ENCODE measurements around the gene GAGE12G.
"Not testable (repeated sequence)": the region's sequence is repeated elsewhere in the genome, so short reads cannot be mapped to it uniquely, and the experiment has no call there.

Gene GAGE12G, protein sequence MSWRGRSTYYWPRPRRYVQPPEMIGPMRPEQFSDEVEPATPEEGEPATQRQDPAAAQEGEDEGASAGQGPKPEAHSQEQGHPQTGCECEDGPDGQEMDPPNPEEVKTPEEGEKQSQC

GRCh38 chrX:49570100-49570499 is at the start of gene GAGE12G:
Gene GAGE12G (plus strand): TSS chrX:49570400. CDS start chrX:49571555, 1,155 bp downstream.
- H3K4me3 Mint-ChIP-seq; H3K27me3 Mint-ChIP-seq; H3K4me1 Mint-ChIP-seq (ENCODE audit: low read depth); H3K9me3 Mint-ChIP-seq; H3K36me3 Mint-ChIP-seq (ENCODE audit: low read depth); intact Hi-C loops (cut with micrococcal nuclease); H3K27ac Mint-ChIP-seq: not testable (repeated sequence)

- H3K27me3 Mint-ChIP-seq; H3K27ac Mint-ChIP-seq; H3K9me3 Mint-ChIP-seq; H3K36me3 Mint-ChIP-seq (ENCODE audit: low read depth); H3K4me1 Mint-ChIP-seq (ENCODE audit: low read depth); intact Hi-C loops (cut with micrococcal nuclease); H3K4me3 Mint-ChIP-seq: not testable (repeated sequence)
Measured at GRCh38 chrX:49531877-49532276, 38.3 kb upstream of the GAGE12G start, which contains the start of gene GAGE12C. Gene GAGE12C (plus strand): TSS chrX:49532177. CDS start chrX:49533332, 1,155 bp downstream.

DNA sequence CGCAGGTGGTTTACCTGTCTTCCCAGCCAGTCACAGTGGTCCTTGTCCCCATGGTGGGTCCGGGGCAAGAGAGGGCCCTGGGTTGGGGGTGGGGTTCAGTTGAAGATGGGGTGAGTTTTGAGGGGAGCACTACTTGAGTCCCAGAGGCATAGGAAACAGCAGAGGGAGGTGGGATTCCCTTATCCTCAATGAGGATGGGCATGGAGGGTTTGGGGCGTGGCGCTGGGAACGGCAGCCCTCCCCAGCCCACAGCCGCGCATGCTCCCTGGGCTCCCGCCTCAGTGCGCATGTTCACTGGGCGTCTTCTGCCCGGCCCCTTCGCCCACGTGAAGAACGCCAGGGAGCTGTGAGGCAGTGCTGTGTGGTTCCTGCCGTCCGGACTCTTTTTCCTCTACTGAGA is 28.8 kb upstream of the GAGE12G start, which contains the start of gene GAGE12D:
Gene GAGE12D, plus strand, starts transcription at position 301 of the 400 bp plus-strand sequence. CDS start 1,155 bp downstream, outside the sequence.
- H3K4me3 Mint-ChIP-seq; intact Hi-C loops (cut with micrococcal nuclease); H3K4me1 Mint-ChIP-seq (ENCODE audit: low read depth); H3K36me3 Mint-ChIP-seq (ENCODE audit: low read depth); H3K27me3 Mint-ChIP-seq; H3K27ac Mint-ChIP-seq; H3K9me3 Mint-ChIP-seq: not testable (repeated sequence)

DNA sequence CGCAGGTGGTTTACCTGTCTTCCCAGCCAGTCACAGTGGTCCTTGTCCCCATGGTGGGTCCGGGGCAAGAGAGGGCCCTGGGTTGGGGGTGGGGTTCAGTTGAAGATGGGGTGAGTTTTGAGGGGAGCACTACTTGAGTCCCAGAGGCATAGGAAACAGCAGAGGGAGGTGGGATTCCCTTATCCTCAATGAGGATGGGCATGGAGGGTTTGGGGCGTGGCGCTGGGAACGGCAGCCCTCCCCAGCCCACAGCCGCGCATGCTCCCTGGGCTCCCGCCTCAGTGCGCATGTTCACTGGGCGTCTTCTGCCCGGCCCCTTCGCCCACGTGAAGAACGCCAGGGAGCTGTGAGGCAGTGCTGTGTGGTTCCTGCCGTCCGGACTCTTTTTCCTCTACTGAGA is 19.2 kb upstream of the GAGE12G start, which contains the start of gene GAGE12E:
Gene GAGE12E, plus strand, starts transcription at position 301 of the 400 bp plus-strand sequence. CDS start 1,155 bp downstream, outside the sequence.
- intact Hi-C loops (cut with micrococcal nuclease); H3K27me3 Mint-ChIP-seq; H3K4me1 Mint-ChIP-seq (ENCODE audit: low read depth); H3K9me3 Mint-ChIP-seq; H3K4me3 Mint-ChIP-seq; H3K27ac Mint-ChIP-seq; H3K36me3 Mint-ChIP-seq (ENCODE audit: low read depth): not testable (repeated sequence)

GRCh38 chrX:49560542-49560941 is 9.7 kb upstream of the GAGE12G start, which contains the start of gene GAGE12F:
Gene GAGE12F (plus strand): TSS chrX:49560842. CDS start chrX:49561997, 1,155 bp downstream.
- H3K27me3 Mint-ChIP-seq; H3K36me3 Mint-ChIP-seq (ENCODE audit: low read depth); H3K9me3 Mint-ChIP-seq; H3K4me3 Mint-ChIP-seq; H3K27ac Mint-ChIP-seq; H3K4me1 Mint-ChIP-seq (ENCODE audit: low read depth); intact Hi-C loops (cut with micrococcal nuclease): not testable (repeated sequence)

DNA sequence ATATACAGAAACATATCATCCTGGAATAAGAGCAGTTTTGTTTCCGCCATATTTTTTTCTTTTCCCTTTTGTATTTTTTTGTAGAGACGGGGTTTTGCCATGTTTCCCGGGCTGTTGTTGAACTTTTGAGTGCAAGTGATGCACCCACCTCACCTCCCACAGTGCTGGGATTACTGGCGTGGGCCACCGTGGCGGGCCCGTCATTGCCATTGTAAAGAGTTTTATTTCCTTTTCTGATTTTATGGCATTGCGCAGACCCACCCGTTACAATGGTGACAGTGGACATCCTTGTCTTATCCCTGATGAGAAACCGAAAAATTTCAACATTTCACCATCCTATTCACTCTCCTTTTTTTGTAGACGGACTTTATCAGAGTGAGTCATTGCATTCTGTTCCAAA is 1.5 kb upstream of the GAGE12G start:
- H3K36me3 Mint-ChIP-seq (ENCODE audit: low read depth); H3K27ac Mint-ChIP-seq; H3K9me3 Mint-ChIP-seq; H3K4me1 Mint-ChIP-seq (ENCODE audit: low read depth); intact Hi-C loops (cut with micrococcal nuclease); H3K27me3 Mint-ChIP-seq; H3K4me3 Mint-ChIP-seq: not testable (repeated sequence)

DNA sequence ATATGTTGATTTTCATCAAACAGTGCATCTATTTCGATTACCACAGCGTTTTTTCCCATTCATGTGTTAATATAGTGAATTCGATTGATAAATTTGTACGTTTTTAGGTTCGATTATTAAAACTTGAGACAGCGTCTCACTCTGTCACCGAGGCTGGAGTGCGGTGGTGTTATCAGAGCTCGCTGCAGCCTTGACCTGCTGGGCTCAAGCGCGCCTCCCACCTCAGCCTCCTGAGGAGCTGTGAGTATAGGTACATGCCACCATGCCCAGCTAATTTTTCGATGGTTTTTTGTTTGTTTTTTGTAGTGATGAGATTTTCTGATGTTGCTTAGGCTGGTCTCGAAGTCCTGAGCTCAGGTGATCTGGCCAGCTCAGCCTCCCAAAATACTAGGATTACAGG is 1.0 kb upstream of the GAGE12G start:
- H3K4me3 Mint-ChIP-seq; H3K27ac Mint-ChIP-seq; intact Hi-C loops (cut with micrococcal nuclease); H3K9me3 Mint-ChIP-seq; H3K27me3 Mint-ChIP-seq; H3K4me1 Mint-ChIP-seq (ENCODE audit: low read depth); H3K36me3 Mint-ChIP-seq (ENCODE audit: low read depth): not testable (repeated sequence)

DNA sequence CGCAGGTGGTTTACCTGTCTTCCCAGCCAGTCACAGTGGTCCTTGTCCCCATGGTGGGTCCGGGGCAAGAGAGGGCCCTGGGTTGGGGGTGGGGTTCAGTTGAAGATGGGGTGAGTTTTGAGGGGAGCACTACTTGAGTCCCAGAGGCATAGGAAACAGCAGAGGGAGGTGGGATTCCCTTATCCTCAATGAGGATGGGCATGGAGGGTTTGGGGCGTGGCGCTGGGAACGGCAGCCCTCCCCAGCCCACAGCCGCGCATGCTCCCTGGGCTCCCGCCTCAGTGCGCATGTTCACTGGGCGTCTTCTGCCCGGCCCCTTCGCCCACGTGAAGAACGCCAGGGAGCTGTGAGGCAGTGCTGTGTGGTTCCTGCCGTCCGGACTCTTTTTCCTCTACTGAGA is 9.4 kb downstream of the GAGE12G start, which contains the start of gene GAGE12H:
Gene GAGE12H, plus strand, starts transcription at position 301 of the 400 bp plus-strand sequence. CDS start 1,155 bp downstream, outside the sequence.
- H3K27me3 Mint-ChIP-seq; intact Hi-C loops (cut with micrococcal nuclease); H3K36me3 Mint-ChIP-seq (ENCODE audit: low read depth); H3K27ac Mint-ChIP-seq; H3K4me3 Mint-ChIP-seq; H3K9me3 Mint-ChIP-seq; H3K4me1 Mint-ChIP-seq (ENCODE audit: low read depth): not testable (repeated sequence)

DNA sequence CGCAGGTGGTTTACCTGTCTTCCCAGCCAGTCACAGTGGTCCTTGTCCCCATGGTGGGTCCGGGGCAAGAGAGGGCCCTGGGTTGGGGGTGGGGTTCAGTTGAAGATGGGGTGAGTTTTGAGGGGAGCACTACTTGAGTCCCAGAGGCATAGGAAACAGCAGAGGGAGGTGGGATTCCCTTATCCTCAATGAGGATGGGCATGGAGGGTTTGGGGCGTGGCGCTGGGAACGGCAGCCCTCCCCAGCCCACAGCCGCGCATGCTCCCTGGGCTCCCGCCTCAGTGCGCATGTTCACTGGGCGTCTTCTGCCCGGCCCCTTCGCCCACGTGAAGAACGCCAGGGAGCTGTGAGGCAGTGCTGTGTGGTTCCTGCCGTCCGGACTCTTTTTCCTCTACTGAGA is 19.0 kb downstream of the GAGE12G start, which contains the start of gene GAGE2A:
Gene GAGE2A, plus strand, starts transcription at position 301 of the 400 bp plus-strand sequence. CDS start 1,155 bp downstream, outside the sequence.
- intact Hi-C loops (cut with micrococcal nuclease); H3K9me3 Mint-ChIP-seq; H3K27me3 Mint-ChIP-seq; H3K27ac Mint-ChIP-seq; H3K4me3 Mint-ChIP-seq; H3K36me3 Mint-ChIP-seq (ENCODE audit: low read depth); H3K4me1 Mint-ChIP-seq (ENCODE audit: low read depth): not testable (repeated sequence)

DNA sequence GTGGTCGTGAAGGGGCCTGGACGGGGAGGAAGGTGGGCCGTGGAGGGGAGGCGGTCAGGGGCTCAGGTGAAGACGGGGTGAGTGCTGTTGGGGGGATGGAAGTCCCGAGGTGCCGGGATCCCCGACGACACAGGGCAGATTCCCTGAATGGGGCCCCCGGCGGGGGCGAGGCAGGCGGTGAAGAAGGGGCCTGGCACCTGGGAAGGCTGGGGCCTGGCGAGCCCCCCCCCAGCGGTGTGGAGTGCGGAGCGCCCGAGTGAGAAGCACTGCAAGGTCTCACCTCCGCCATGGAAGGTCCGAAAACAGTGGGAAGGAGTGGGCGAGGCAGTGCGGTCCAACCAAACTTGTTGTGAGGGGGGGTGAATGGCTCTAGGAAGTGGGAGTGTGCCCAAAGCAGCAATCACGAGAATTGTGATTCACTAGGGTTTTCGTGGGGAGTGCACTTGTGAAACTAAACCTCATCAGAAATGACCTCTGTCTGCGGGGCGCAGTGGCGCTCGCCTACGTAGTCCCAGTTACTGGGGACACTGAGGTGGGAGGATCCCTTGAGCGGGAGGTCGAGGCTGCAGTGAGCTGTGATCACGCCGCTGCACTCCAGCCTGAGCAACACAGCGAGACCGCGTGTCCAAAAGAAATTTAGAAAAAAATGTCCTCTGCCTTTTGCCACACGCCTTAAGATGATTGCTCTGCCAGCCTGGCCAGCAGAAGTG is 19.7 kb downstream of the GAGE12G start:
- H3K36me3 Mint-ChIP-seq (ENCODE audit: low read depth); H3K4me1 Mint-ChIP-seq (ENCODE audit: low read depth); H3K27me3 Mint-ChIP-seq; intact Hi-C loops (cut with micrococcal nuclease); H3K9me3 Mint-ChIP-seq; H3K27ac Mint-ChIP-seq; H3K4me3 Mint-ChIP-seq: not testable (repeated sequence)

GRCh38 chrX:49590488-49590887 is 20.3 kb downstream of the GAGE12G start:
- H3K36me3 Mint-ChIP-seq (ENCODE audit: low read depth); H3K9me3 Mint-ChIP-seq; H3K4me3 Mint-ChIP-seq; H3K27ac Mint-ChIP-seq; H3K4me1 Mint-ChIP-seq (ENCODE audit: low read depth); intact Hi-C loops (cut with micrococcal nuclease); H3K27me3 Mint-ChIP-seq: not testable (repeated sequence)

DNA sequence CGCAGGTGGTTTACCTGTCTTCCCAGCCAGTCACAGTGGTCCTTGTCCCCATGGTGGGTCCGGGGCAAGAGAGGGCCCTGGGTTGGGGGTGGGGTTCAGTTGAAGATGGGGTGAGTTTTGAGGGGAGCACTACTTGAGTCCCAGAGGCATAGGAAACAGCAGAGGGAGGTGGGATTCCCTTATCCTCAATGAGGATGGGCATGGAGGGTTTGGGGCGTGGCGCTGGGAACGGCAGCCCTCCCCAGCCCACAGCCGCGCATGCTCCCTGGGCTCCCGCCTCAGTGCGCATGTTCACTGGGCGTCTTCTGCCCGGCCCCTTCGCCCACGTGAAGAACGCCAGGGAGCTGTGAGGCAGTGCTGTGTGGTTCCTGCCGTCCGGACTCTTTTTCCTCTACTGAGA is 28.5 kb downstream of the GAGE12G start, which contains the start of gene GAGE1:
Gene GAGE1, plus strand, starts transcription at position 301 of the 400 bp plus-strand sequence. CDS start 1,155 bp downstream, outside the sequence.
- intact Hi-C loops (cut with micrococcal nuclease); H3K27ac Mint-ChIP-seq; H3K4me3 Mint-ChIP-seq; H3K27me3 Mint-ChIP-seq; H3K9me3 Mint-ChIP-seq; H3K36me3 Mint-ChIP-seq (ENCODE audit: low read depth); H3K4me1 Mint-ChIP-seq (ENCODE audit: low read depth): not testable (repeated sequence)

DNA sequence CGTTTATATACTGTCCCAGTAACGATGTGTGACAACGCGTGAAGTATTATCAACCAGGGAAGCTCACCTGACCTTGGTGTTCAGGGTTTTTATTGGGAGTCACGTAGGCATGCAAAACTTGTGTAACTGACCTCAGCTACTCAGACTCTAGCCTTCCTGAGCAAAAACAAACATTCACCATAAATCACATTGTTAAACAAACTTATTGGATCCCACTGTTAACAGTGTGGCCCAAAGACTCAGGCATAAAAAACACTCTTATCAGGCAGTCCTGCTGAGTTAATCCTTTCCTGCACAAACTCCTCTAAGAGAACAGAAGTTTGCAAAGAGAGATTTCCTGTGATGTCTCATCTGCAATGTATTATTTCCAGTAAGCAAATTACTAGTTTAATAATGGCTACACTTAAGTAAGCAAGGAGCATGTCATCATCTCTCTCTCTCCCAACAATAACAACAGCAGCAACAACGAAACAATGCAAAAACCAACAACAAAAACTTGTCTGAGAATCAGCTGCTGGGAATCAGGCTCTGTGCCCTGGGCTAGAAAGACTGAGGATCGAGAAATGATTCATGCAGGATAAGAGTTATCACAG is 40.6 kb downstream of the GAGE12G start:
- Mint-ChIP-seq H3K9me3 (no peaks in the 10 kb centered on the region), H3K27me3 (peaks cover 4% of the 10 kb centered on the region)
- intact Hi-C loops (cut with micrococcal nuclease), result no loop called here

DNA sequence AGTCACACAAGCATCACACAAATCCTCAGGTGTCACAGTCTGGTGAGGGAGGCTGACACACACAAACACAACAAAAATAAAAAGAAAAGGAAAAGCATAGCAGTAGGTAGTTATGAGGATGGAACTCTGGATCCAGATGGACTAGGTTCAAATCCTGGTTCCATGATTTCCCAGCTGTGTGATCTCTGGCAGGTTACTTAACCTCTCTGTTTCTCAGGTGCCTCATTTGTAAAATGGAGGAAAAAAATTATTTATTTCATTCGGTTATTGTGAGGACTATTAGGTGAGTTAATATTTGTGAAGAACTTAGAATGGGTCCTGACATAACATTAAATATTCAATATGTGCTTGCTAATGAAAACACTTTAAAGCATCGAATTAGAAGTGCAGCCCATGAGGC is 48.4 kb downstream of the GAGE12G start:
- Mint-ChIP-seq H3K27me3 (no peaks in the 10 kb centered on the region), H3K4me1 (ENCODE audit: low read depth) (no peaks in the 10 kb centered on the region), H3K36me3 (ENCODE audit: low read depth) (no peaks in the 10 kb centered on the region), H3K4me3 (no peak overlapping the region), H3K27ac (no peak overlapping the region), H3K9me3 (no peaks in the 10 kb centered on the region)
- intact Hi-C loops (cut with micrococcal nuclease), result no loop called here

More for the DNA sequence above, 40.6 kb downstream of the GAGE12G start:
- Mint-ChIP-seq H3K4me3 (no peak overlapping the region), H3K27ac (no peak overlapping the region), H3K36me3 (ENCODE audit: low read depth) (no peaks in the 10 kb centered on the region), H3K4me1 (ENCODE audit: low read depth) (no peaks in the 10 kb centered on the region)

All from dendritic cell treated with granulocyte-macrophage colony-stimulating factor and Interleukin-4, amounts not matched to agents 40 ng/mL and 50 ng/mL, for 4 days (primary cell).